GM12878 (cell line): ENCODE data around the gene C10orf90.

ENCODE experiments used
- CTCF ChIP-seq, 3 experiments: IDR thresholded peaks in 2 of 3; conservative IDR thresholded peaks in 1 of 3; 2 replicates each; pipeline ENCODE4 v1.5.1; 2011; ENCODE audit warnings: low read depth in 3 of 3, low read length in 3 of 3, mild to moderate bottlenecking in 3 of 3, control low read depth in 2 of 3, moderate library complexity in 2 of 3, inconsistent platforms in 1 of 3, mixed read lengths in 1 of 3; ENCODE audit not compliant: control insufficient read depth in 2 of 3, insufficient read depth in 1 of 3; ENCODE audit errors: extremely low read depth in 1 of 3
- EP300 ChIP-seq, 2 experiments: fragments of 150-350 bp in 1 of 2; IDR thresholded peaks; 2 replicates each; pipeline ENCODE4 v1.6.1; 2011 to 2012; ENCODE audit warnings: low read depth in 2 of 2, low read length in 2 of 2, borderline replicate concordance in 1 of 2, improper control_type of control experiment in 1 of 2, inconsistent platforms in 1 of 2; ENCODE audit not compliant: control insufficient read depth in 1 of 2
- EZH2 ChIP-seq: IDR thresholded peaks from 2 replicates; pipeline ENCODE4 v1.6.1; 2012; ENCODE audit warnings: low read depth, mild to moderate bottlenecking, control low read depth, inconsistent platforms, low read length, borderline replicate concordance; ENCODE audit not compliant: control insufficient read depth
- KAT2A ChIP-seq: conservative IDR thresholded peaks from 2 replicates; pipeline ENCODE4 v1.6.1; 2011; ENCODE audit warnings: low read depth, low read length; ENCODE audit not compliant: control insufficient read depth
- REST ChIP-seq: IDR thresholded peaks from 2 replicates; pipeline ENCODE4 v1.6.1; 2012; ENCODE audit warnings: mild to moderate bottlenecking, low read depth, low read length
- SRF ChIP-seq, 2 experiments: IDR thresholded peaks; 2 replicates each; pipeline ENCODE4 v1.6.1; 2011; ENCODE audit warnings: low read depth in 2 of 2, low read length in 2 of 2, mild to moderate bottlenecking in 1 of 2, moderate library complexity in 1 of 2

DNA sequence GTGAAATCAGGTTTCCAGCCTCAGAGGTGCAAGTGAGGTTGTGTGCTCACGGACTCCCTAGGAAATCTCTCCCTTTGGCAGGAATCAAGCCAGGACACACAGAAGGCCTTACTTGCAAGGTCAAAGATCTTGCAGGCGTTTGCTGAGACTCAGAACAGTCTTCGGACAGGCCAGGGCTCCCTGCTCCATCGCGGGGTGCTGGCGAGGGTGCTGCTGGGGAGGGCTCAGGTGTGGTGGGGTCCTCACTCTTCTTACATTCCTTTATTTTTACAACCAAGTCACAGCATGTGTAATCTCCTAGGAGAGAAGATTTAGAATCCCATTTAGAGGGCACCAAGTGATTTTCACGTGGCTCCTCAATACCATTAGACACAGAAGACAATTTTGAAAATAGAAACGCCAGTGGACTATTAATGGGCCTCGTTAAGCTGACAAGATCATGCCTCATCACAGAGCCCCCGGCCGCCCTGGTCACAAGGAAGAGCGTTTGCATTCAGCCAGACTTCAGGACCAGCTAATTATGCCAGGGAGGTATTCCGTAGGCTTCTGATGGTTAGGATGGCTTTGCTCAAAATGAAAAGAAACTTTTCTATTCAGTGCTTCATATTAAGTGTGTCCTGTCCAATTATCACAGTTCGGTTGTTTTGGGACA is 209.1 kb downstream of the C10orf90 start:
- no peak for TF ChIP-seq EP300 (IDR thresholded peaks at IDR 0.05; ENCODE audit: borderline replicate concordance in 1 of 2, control insufficient read depth in 1 of 2, low read depth in 2 of 2, low read length in 2 of 2)
- no peak for TF ChIP-seq KAT2A
- TF ChIP-seq CTCF (IDR thresholded peaks at IDR 0.05 in 2 of 3, conservative IDR thresholded peaks at IDR 0.05 in 1 of 3; ENCODE audit: control insufficient read depth in 2 of 3, extremely low read depth in 1 of 3, insufficient read depth in 1 of 3, low read depth in 3 of 3, low read length in 3 of 3), result no peak
- no peak for TF ChIP-seq SRF (IDR thresholded peaks at IDR 0.05; ENCODE audit: low read depth in 2 of 2, low read length in 2 of 2)
- no peak for TF ChIP-seq EZH2
- no peak for TF ChIP-seq REST
